ENCODE measurements around the gene ETDB.
"Not testable (repeated sequence)": the region's sequence is repeated elsewhere in the genome, so short reads cannot be mapped to it uniquely, and the experiment has no call there.

Gene ETDB

DNA sequence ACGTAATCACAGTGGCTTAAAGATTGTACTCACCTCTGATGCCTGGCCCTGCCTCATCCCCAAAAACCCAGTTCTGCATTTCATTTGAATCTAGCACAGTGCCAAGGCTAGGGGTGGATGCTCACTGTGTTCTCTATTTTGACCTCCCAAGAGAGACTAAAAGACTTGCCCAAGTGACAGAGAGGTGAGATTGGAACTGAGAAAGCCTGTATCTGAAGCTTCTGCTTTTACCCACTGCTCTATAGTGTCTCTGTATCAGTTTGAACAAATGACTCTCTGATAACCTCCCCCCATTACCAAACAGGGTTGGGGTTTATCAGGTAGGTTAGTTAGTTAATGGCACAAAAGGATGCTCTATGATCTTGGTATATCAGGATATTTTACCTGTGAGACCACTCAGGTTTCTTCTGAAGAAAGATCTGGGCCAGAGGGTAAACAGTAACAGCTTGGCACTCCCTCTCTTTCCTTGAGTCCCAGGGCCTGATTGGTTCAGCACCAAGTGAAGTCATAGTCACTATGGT is at the start of gene ETDB:
Gene ETDB (minus strand): TSS at position 471 of the 521 bp plus-strand sequence. CDS start 1,265 bp downstream, outside the sequence.
- not testable (repeated sequence) for DNase-seq

DNA sequence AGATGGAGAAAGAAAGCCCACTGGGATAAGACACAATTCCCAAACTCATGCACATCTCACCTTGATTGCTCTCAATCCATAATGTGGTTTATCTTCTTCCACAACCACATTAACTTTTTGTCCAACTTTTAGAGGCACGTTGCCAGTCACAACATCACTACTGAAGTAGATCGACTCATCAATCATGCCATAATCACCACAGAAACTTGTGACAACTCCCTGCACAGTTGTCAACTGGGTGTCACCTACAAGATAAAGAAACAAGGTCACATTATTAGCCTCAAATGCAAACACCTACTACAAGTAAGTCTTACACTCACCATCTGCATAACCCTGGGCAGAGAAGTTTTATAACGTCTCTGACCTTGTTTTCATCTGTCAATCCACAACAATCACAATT is 49.2 kb upstream of the ETDB start:
- not testable (repeated sequence) for DNase-seq

DNA sequence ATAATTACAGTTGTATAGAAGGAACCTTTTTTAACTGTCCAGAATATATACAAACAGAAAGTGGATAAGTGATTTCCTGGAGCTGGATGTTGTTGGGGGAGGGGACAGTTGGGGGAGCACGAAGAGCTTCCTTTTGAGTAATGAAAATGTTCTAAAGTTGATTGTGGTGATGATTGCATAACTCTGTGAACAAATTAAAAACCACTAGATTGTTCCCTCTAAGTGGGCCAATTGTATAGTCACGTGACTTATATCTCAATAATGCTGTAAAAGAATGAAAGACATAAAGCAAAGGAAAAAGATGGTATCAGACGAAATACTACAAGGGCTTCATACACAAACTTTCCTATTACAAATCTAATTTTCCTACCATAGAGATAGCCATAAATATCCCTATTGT is 48.2 kb upstream of the ETDB start:
- DNase-seq, result no peak

DNA sequence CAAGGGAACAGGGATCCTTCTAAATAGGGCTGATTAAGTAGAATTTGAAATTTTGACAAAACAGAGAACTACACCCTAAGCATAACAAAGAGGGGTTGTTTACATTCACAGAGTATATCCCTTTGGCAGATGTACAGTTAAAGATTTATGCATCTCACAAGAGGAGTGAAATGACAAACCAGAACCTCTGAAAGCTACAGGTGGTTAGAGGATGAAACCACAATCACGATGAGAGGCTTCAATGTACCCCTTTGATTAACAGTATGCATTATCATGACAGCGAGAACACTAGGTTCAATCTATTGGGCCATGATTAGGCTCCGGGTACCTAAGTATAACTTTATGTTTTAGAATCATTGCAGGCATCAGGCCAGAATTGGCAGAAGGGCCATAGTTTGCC is 34.4 kb upstream of the ETDB start:
- DNase-seq, result not testable (repeated sequence)

DNA sequence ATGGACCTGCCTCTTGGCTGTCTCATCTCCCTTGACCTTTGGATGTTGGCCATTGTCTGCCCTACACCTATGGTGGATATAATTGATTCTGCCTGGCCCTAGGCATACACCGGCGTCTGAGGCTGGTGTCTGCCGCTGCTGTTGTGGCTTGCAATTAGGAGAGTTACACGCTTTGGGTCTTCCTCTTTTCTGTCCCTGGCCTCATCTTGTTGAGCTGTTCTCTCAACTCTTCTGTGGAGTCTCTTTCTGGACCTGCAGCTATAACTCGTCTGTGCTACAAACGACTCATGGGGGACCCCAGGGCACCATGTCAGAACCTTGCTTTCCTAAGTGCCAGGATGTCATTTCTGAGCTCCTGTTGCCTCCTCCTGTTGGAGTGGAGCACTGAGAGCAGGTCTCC is 5.8 kb upstream of the ETDB start:
- DNase-seq, result not testable (repeated sequence)

DNA sequence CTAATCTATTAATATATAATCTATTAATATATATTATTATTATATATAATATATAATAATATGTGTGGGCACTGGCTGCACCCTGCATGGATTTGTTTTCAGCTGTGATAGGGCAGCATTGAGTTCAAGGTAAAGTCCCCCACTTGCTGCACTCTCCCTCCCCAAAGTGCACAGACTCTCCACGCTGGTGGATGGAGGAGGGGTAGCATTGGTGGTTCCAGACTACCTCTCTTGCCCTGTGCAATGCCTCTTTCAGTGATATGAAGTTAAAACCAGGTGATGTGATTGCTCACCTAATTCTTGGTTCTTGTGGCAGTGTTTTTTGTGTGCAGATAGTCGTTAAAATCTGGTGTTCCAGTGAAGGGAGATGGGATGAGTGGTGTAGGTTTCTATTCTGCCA is 4.3 kb downstream of the ETDB start:
- DNase-seq, result not testable (repeated sequence)

DNA sequence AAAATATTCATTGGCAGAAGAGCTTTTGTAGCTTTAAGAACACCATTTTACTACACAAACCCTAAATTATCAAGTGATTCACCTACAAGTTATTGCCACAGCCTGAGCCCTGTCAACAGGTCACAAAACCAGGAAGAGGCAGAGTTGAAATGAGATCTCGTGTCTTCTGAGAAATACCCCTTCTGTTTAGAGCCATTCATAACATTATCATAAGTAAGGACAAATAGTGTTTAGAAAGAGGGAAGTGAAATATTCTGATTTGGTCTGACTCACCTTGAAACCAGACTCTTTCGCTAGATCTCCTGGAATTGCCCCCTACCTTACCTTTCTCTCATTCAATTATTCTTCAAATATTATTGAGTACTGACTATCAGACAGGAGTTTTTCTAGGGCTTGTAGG is 5.9 kb downstream of the ETDB start:
- DNase-seq, result no peak

DNA sequence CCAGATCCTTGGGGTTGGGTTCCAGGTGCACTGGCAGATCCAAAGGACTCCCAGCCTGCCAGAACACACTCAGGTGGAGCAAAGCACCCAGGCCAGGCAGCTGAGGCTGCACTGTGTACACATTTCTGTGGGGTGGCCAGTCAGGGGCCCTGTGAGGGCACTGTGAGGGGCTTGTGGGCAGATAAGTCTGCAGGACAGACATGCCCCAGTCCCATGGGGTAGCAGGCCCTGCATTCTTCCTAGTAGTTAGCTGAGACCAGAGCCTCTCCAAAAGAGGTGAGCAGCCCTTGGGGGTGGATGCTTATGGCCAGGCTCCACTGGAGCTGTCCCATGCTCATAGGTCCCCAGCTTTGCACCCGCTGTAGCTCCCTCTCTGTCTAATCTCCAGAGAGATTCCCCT is 7.6 kb downstream of the ETDB start:
- no peak for DNase-seq

DNA sequence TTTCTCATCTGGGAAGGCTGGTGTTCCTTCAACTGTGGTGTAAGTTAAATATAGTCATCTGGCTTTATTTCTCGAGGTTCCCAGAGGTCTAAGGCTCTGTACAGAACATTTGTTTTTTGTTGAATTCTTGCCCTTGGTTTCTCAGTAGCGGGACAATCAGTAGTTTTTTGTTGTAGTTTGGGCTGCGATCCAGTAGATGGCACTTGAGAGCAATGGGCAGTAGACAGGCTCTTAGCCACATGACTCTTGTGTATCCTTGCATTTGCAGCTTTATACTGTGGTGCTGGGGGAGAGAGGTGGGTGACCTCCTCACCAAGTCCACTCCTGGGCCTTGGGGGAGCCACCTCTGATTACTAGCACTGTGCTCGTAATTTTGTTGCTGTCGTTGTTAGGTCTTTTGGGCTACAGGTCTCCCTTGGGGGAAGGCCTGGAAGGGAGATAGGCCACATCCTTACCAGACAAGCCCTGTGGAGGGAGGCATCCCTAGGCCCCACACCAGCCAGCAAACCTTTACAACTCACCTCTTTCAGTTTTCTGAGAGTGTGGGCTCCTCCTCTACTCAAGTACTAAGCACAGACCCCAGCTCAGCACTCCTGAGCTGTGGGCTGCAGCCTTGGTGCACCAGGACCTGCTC is 8.1 kb downstream of the ETDB start:
- no peak for DNase-seq

DNA sequence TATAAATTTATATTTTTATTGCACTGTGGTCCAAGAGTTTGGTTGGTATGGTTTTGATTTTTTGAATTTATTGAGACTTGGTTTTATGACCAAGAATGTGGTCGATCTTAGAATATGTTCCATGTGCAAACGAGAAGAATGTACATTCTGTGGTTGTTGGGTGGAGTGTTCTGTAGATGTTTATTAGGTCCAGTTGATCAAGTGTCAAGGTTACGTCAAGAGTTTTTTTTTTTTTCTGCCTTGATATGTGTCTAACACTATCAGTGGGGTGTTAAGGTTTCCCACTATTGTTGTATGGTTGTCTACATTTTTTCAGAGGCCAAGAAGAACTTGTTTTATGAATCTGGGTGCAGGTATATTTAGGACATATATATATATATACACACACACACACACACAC is 10.8 kb downstream of the ETDB start:
- no peak for DNase-seq

DNA sequence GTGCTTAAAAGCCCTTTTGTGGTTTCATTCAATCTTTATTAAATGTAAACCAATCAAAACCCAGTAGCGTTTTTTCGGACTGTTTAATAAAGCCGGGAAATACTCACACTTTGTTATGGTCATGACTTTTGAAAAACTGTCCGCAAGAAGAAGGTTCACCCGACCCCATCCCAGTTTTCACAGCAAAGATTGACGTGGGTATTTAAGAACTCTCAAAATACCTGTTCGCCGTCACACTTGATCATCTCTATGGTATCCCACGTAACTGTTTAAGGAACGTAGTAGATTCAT is 20.9 kb downstream of the ETDB start:
- DNase-seq, result no peak

DNA sequence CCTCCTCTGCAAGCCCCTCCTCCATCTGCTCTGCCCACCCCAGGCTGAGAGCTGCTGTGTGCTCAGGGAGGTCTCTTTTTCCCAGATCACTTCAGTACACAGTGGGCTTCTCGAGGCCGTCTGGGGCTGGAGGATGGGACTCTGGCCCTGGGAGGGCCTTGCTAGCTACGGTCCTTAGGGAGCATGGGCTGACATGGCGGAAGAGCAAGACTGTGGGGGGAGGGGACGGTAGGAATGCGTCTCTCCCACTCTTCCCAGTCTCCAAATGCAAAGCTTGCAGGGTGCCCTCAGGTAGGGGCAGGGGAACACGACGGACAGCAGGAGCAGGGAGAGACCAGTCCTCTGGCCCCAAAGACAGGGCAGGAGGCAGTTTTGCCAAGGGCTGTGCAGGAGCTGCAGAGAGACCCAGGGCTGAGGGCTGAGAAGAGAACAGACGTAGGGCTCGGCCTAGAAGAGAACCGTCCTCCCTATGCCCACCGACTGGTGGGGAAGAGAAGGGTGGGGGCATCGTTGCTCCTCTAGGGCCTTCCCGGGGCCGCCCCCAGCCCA is 23.1 kb downstream of the ETDB start:
- DNase-seq, result not testable (repeated sequence)

DNA sequence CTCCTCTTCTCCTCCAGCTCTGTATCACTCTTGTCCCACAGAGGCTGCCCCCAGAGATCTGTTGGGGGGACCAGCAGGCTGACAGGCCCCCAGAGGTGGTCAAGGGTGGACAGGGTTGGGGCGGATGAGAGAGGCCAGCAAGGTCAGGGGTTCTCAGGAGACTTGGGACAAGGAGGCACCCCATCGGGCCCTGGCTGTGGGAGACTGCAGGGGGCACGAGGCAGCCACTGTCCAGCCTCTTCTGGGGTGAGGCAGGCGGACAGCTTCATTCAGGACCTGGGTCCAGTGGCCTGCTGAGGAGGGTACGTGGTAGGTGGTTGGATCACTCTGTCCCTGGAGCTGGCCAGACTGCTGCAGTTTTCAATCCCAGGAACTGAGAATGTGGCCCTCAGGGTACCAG is 24.6 kb downstream of the ETDB start:
- no peak for DNase-seq

DNA sequence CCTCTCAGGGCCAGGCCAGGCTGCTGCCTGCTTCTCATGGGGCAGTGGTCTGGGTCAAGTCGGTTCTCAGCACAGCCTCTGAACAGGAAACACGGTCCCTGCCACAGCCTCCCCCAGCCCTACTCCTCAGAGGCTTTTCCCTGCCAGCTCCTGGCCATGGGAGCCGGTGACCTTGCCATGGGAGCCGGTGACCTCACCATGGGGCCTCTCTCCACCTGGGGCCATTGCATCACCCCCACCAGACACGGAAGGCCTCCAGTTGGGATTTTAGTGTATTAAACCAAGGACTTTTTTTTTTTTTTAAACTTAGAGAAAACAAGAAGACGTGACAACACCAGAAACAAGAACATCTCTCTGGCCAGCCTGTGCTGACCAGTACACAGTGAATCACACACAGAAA is 25.6 kb downstream of the ETDB start:
- no peak for DNase-seq

DNA sequence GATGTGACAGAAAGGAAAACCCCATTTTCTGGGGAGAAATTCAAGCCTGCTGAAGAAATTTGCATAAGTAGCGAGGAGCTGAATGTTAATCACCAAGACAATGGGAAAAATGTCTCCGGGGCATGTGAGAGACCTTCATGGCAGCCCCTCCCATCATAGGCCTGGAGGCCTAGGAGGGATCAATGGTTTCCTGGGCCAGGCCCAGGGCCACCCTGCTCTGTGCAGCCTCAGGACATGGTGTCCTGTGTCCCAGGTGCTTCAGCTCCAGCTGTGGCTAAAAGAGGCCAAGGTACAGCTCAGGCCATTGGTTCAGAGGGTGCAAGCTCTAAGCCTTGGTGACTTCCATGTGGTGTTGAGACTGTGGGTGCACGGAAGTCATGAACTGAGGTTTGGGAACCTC is 31.2 kb downstream of the ETDB start:
- DNase-seq, result no peak

DNA sequence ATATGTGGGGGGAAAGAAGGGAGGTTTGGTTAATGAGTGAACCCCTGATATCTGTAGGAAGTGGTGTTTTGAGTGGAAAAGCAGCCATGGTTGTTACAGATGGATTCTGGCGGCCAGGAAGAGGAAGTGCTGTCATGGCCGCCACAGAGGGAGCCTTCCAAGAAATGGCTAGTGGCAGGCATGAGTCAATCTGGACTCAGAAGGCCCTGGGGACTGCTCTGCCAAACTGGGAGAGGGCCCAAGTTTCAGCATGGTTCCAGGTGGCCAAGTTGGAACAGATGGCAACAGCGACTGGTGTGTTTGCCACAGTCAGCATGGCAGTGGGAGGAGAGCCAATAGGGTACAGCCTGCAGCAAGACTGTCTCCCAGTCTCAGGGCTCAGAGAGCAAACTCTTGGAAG is 32.5 kb downstream of the ETDB start:
- DNase-seq, result no peak

DNA sequence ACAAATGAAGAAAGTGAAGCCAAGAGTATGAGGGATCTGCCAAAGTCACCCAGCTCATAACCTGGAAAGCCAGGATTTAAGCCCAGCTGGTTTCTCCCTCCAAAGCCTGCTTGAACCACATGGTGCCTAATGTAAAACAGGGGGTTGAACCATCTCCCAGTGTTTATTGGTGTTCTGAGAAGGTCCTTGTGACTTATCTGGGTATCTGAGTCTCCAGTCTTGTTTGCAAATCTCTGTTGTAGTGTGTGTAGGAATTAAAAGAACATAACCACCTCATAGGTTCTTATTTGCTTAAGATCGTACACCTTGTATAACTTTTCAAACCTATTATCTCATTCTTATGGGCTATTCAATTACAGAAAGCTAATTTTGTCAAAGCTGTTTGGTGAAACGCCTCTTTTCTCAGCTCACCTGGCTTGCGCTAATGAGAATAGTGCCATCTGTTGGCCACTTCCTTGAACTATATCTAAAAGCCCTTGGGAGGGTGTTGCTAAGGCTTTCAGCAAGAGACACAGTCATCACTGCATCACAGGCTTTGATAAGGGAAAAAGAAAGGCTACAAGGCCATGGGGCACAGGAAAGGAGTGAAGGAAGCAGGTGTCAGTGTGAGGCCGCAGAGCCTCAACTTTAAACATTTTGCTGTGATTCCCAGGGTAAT is 34.0 kb downstream of the ETDB start:
- peak; percentile 22 for DNase-seq

DNA sequence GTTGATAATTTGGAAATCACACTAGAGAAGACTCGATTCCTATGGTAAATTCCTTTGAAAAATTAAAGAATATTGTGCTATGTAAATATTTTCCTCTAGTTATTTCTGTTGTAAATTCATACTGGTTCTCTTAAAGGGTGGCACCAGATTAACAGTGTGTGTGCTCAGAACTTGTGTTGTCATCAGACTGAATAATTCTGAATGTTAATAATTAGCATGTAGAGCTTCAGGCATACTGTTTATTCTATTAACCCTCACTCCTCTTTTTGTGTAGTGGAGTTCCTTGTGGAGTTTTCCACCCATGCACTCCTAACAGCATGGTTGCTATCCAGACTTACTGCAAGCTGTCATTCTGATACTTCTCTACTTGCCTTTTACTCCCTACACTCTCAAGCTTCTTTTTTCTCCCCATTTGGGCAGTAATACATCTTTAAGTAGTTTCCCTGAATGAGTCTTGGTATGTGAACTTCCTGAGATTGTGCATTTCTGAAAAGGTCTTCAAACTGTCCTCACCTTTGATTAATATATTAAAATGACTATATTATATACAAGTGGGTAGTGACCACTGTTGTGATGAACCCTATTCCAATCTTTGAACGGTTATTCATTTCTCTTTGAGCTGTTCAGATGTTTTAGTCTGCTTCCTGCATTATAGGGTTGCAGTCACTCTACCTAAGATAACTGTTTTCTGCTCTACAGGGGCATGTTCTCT is 38.5 kb downstream of the ETDB start:
- DNase-seq, result no peak

Measured in NCI-H1092 (cell line).